Right hindlimb (tissue), 1 donor: ENCODE measurements around the gene PRMT2.
A peak's percentile ranks its signal among the peaks of the same experiment; 100 is the strongest.
"Not testable (repeated sequence)": the region's sequence is repeated elsewhere in the genome, so short reads cannot be mapped to it uniquely, and the experiment has no call there.

ENCODE experiments used
- DNase-seq: peaks from one replicate; pipeline ENCODE4 v3.0.0-alpha.2; 2018

The PRMT2 gene

GRCh38 chr21:46645840-46646239, 10.4 kb downstream of the PRMT2 start:
- DNase-seq = no peak

- DNase-seq = no peak
Observed at GRCh38 chr21:46646541-46647154, 11.2 kb downstream of the PRMT2 start.

- DNase-seq = no peak
Observed at GRCh38 chr21:46648539-46648938, 13.1 kb downstream of the PRMT2 start.

- no peak for DNase-seq
Observed at GRCh38 chr21:46649356-46649755, 13.9 kb downstream of the PRMT2 start.

- no peak for DNase-seq
Observed at GRCh38 chr21:46650476-46651098, 15.1 kb downstream of the PRMT2 start.

- DNase-seq = no peak
Observed at GRCh38 chr21:46651121-46651520, 15.6 kb downstream of the PRMT2 start.

GRCh38 chr21:46655230-46655629, 19.8 kb downstream of the PRMT2 start:
- no peak for DNase-seq

- no peak for DNase-seq
Observed at GRCh38 chr21:46656820-46657219, 21.3 kb downstream of the PRMT2 start.

- DNase-seq = no peak
Observed at GRCh38 chr21:46660505-46660904, 25.0 kb downstream of the PRMT2 start.

- DNase-seq = peak; percentile 83
Observed at GRCh38 chr21:46661211-46661625, 25.7 kb downstream of the PRMT2 start.

- DNase-seq = no peak
Observed at GRCh38 chr21:46661642-46662366, 26.3 kb downstream of the PRMT2 start.

- no peak for DNase-seq
Observed at GRCh38 chr21:46662367-46662654, 26.8 kb downstream of the PRMT2 start.

- DNase-seq = no peak
Observed at GRCh38 chr21:46662765-46663500, 27.5 kb downstream of the PRMT2 start.

GRCh38 chr21:46663754-46664153, 28.3 kb downstream of the PRMT2 start:
- no peak for DNase-seq

GRCh38 chr21:46664316-46664995, 29.0 kb downstream of the PRMT2 start:
- no peak for DNase-seq

- DNase-seq = no peak
Observed at GRCh38 chr21:46665566-46665965, 30.1 kb downstream of the PRMT2 start.

- DNase-seq = no peak
Observed at GRCh38 chr21:46666941-46667740, 31.7 kb downstream of the PRMT2 start.

GRCh38 chr21:46667741-46668380, 32.4 kb downstream of the PRMT2 start:
- peak; percentile 35 for DNase-seq

- no peak for DNase-seq
Observed at GRCh38 chr21:46668381-46668780, 32.9 kb downstream of the PRMT2 start.

- DNase-seq = not testable (repeated sequence)
Observed at GRCh38 chr21:46668904-46669303, 33.4 kb downstream of the PRMT2 start.

GRCh38 chr21:46674430-46675007, 39.0 kb downstream of the PRMT2 start:
- DNase-seq = no peak
